GM18511 (cell line): Measurements from ENCODE around the gene MLX.
A peak's percentile ranks its signal among the peaks of the same experiment; 100 is the strongest.

ENCODE experiments used
- ATAC-seq: cut with Tn5 transposase; IDR thresholded peaks from one replicate; pipeline ENCODE4 v1.9.1; 2021; ENCODE audit warnings: mild to moderate bottlenecking, moderate library complexity; ENCODE audit not compliant: unreplicated experiment

Gene MLX, protein sequence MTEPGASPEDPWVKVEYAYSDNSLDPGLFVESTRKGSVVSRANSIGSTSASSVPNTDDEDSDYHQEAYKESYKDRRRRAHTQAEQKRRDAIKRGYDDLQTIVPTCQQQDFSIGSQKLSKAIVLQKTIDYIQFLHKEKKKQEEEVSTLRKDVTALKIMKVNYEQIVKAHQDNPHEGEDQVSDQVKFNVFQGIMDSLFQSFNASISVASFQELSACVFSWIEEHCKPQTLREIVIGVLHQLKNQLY

DNA sequence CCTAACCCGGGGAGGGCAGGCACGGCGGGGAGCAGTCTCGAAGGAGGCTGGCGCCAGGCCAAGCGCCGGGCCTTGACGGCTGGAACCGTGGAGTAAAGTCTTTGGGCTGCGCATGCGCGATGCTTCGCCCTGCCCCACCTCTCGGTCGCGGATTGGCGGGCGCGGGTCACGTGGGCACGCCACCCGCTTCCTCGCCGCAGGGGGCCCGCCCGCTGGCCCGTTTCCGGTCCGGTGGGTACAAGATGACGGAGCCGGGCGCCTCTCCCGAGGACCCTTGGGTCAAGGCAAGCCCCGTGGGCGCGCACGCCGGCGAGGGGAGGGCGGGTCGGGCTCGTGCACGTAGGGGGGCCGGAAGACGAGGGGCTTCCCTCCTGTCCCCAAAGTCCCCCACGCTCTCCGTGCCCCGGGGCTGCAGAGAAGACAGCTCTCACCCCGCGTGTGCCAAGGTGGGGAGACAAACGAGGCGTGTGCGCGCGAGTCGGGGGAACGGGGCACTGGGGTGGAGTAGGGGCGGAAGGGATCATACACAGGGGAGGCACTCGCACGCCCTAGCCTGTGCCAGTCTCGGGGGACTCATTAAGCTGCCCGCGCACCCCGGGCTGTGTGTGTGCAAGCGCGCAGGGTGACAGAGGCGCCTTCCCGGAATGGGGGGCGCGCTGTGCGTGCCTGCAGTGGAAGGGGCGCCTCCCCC lies at the start of gene MLX:
TSS of gene MLX (plus strand) at position 218 of the 691 bp plus-strand sequence. CDS start at position 243, 25 bp downstream.
- no peak for ATAC-seq

DNA sequence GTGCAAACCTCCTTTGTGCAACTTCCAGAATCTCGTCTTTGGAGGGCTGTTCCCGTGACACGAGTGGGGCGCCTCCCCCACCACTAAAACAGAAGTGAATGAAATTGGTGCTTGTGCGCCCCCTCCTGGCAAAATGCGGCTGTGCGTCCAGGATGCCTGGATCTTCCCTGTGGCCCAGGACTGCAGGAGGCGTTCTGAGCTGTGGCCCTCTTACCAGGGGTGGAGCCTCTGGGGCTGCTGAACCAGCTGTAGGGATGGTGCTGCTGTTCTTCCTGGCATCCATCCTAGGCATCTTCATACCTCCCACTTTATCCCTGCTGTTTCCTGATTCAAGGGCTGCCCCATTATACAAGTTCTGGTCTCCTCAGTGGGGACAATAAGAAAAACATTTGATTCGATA lies 49.4 kb upstream of the MLX start:
- no peak for ATAC-seq

DNA sequence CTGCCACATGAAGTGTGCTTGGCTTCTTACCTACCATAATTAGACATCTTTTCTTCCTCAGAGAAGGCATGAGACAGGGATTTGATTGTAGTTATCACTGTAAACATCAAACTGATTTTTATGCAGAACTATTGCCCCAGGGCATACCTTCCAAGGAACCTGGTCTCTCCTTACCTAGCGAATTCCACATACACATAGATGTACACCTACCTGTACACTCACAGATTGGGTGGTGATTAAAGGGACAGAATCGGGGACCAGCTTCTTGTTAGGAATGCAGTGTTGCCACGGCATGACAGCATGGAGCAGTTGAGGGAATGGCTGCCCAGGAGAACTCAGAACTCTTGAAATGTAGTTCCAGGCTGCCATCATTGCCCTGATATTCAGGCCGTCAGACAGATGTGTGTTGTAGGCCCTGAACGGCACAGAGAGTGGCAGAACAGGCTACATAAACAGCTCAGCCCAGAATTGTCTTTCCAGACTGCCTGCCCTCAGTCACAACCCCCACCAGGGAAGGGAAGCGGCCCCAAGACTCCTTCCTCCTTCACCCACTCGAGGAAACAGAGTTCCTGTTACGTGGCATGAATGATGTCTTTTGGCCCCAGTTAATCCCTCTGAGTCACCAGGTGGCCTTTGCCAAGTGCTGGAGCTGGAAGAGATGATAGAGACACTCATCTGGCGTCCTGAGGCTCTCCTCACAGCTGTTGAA lies 48.7 kb upstream of the MLX start:
- no peak for ATAC-seq

DNA sequence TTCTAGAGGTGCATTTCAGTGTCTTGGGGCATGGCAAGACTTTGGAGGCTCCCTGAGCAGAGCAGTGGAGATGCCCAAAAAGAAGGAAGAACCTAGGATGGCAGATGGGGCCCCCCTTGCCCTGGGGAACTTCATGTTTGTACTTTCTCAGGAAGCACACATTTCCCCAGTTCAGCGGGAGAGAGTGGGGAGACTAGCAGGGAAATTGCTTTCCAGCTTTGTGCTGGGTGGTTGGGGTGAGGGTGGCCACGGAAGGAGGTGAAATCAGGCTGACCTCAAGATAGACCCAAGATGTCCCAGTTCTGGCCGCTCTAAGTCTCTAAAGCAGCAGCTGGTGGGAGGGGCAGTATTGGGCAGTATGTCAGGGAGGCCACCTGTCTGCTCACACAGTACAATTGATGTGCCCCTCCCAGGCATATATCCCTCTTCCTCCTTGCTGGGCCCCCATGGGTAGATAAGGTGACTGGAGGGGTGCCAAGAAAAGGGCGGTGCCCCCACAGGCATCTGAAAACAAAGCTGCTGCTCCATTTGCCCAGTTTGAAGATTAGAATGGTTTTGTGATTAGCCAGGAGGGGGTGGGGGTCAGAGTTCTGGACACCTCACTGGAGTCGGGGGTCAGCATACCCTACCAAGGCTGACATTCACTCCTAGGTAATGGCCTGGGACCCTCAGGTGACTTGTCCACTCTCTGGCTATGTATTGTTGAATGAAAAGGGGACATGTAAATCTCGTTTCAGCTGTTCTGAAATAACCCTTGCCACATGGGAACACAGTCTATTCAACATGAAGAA lies 48.0 kb upstream of the MLX start:
- ATAC-seq, result no peak

DNA sequence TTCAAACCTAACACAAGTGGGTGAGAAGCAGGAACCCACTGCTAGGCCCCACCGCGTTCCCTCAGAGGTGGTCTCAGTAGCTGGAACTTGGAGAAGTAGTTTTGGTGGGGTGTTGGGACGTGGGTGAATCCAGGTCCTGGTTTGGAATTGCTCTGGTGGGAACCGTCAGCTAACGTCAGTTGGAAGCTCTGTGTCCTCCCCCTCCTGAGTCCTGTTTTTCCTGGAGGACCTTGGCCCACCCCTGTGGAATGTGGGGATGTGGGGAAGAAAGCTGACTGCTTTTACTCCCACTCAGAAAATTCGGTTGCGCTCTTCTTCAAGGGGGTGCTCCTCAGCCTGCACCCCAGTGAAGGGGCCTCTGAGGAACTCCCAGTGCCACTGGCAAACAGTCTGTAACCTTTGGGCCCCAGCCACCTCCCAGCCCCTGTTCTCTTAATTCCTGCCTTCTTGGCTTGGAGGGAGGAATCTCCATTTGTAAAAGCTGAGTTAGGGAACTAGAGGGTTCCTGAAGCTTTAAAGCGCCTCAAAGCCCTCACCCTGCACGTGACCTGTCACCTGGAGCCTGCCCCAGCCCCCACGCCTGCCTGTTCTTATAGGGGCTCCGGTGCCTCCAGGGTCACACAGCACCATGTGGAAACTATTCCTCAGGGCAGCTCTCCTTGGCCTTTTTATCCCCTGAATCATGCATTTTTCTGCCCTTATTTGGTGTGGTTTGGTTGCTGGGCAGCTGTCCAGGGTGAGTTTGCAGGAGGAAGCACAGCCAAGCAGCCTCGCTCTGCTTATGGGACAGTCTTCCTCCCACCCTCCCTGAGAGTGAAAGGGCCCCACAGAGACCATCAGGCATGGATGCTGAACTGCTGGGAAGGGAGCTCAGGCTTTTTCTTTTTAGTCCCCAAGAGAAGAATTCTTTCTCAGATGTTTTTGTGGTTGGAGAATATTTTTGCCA lies 47.1 kb upstream of the MLX start:
- ATAC-seq, result no peak

DNA sequence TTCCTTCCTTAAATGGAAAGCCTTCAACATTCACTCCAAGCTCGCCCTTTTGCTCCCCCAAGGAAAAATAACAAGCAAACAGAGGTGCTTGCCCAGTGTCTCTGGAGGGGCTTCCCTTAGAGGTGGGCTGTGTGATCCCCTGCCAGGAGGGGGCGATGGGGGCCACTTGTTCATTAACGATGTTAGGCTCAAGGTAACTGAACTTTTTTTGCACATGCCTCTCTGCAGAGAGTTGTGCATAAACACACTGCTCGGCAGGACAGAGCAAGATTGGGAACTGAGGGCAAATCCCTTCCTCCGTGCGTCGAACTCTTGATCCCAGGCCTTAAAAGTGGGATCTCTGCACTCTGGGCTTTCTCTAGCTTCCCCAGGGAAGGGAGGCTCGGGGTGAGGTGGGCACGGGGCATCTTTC lies 46.4 kb upstream of the MLX start:
- ATAC-seq, result no peak

DNA sequence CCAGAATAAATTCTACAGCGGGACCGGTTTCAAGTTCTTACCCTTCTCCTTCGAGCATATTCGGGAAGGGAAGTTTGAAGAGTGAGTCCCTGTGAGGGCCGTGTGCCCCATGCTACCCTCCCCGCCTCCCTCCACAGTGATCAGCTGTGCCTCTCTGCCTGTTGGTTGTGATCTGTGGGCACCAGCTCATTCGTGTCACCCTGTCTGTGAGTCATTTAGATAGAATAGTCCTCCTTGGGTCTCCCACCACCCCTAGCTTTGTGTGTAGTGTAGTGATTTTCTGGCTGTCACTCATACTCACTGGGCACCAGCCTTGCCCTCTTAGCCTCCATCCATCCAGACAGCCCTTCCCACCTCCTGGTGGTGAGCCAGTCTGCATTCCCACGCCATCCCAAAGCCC lies 45.9 kb upstream of the MLX start:
- no peak for ATAC-seq

DNA sequence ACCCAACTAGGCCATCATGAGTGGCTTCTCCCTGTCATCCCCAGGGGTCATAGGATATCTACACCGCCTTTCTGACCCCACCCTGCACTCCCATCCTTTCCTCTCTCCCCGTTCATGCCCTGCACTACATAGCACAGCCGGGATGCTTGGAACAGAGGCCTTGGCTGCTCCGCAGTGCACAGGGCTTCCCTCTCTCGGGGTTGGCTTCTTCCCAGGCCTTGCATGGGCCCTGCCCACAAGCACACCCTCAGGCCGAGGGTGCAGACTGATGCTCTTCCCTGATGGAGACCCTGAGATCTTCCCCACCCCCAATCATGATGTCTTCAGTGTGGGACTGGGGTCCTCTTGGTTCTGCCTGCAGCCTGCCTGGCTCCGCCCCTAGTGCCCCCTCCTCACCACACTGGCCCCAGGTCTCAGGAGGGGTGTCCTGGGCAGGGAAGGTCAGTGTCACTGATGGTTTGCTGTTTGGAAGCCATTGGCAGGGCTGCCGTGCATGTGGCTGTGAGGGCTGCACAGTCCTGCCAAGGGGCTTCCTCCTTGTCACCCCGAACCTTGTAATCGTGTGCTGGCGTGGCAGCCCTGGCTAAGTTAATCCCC lies 45.1 kb upstream of the MLX start:
- ATAC-seq, result no peak

DNA sequence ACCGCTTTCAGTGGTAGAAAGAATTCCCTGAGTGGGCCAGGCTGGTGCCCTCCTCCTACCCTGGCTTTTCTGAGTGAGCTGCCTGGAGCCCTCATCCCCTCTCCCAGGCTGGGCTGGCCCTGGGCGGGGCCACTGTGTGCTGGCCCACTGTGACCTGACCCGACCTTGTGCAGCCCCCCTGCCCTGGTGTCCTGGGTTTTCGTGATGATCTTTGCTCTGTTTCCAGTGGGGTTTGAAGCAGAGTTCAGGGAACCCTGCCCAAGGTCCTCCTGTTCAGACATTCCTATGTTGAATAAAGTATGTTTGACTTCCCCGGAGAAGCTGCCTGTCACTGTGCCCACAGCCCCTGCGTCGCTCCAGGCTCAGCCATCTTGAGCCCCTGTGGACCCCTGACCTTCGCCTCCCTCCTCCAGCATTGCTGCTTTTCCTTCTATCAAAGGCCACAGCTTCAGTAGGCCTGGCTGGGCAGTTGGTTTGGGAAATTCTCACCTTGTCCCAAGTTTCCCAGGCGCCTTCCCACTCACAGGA lies 44.6 kb upstream of the MLX start:
- no peak for ATAC-seq

DNA sequence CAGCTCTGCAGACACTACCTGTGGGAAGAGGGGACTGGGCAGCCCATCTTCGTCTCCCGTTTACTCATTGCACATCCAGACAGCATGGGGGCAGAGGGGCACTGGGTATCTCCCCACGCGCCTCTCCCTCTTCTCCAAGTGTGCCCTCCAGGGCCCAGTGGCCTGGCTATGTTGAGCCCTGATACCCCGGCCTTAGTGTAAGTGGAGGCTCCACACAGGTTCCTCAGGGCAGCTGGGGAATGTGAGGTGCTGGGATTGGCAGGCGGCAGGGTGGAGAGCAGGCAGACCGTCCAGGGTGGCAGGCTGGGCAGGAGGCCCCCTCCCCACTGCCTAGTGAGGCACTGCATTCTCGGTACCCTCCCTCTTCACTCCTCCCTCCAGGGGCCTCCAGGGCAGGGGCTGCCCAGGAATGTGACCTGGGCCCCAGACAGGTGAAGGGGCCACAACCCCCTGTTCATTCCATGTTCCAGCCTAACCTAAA lies 44.1 kb upstream of the MLX start:
- no peak for ATAC-seq

DNA sequence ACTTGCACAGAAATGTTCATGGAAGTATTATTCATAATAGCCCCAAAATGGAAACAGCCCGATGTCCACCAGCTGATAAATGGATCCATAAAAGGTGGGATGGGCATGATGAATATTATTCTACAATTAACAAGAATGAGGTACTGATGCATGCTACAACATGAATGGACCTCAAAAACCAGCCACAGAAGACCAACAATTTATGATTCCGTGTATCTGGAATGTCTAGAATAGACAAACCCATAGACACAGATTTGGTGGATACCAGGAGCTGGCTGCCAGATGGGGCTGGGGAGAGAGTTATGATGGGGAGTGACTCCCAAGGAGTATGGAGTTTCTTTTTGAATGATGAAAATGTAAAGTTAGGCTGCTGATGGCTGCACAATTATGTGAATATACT lies 41.7 kb upstream of the MLX start:
- ATAC-seq, result no peak

DNA sequence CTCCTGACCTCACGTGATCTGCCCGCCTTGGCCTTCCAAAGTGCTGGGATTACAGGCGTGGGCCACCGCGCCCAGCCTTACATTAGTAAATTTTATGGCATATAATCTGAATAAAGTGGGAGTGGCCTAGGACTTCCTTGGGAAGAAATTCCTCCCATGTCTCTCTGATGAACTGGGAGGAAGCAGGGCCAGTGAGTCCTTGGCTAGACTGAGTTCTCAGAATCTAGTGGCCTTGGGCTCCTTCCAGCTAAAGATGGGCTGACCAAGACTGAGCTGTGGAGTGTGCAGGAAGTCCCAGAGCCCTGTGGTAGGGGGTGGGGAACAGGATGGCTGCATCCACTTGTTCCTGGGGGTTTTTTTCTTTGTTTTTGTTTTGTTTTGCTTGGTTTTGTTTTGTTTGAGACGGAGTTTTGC lies 40.9 kb upstream of the MLX start:
- no peak for ATAC-seq

DNA sequence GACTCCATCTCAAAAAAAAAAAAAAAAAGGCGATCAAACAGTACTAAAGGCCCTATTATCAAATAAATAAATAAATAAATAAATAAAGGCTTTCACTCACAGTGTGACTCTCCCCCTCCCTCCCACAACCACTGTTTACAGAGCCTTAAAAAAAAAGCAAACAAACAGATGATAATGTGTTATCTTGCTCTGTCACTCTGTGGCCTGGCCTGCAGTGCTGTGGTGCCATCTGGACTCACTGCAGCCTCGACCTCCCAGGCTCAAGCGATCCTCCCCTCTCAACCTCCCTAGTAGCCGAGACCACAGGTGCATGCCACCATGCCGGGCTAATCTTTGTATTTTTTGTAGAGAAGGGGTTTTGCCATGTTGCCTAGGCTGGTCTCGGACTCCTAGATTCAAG lies 39.0 kb upstream of the MLX start:
- no peak for ATAC-seq

DNA sequence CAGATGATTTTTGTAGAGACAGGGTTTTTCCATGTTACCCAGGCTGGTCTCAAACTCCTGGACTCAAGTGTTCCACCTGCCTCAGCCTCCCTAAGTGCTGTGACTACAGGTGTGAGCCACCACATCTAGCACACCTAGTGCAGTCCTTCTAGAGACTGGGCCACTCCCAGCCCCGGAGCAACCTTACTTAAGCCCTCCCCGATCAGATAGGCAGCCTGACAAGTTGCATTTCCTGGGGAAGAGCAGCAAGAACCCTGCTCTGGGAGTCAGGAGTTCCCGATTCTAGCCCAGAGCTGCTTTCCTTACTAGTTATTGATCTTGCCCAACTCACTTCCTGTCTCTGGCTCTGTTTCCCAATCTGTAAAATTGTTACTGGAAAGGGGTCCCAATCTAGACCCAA lies 37.8 kb upstream of the MLX start:
- no peak for ATAC-seq

DNA sequence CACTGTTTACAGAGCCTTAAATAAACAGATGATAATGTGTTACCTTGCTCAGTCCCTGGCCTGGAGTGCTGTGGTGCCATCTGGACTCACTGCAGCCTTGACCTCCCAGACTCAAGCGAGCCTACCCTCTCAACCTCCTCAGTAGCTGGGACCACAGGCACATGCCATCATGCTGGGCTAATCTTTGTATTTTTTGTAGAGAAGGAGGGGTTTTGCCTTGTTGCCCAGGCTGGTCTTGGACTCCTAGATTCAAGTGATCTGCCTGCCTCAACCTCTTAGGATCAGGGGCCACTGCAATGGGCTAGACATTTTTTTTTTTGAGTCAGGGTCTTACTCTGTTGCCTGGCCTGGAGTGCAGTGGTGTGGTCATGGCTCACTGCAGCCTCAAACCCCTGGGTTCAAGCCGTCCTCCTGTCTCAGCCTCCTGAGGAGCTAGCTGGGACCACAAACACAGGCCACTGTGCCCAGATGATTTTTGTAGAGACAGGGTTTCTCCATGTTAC lies 35.9 kb upstream of the MLX start:
- no peak for ATAC-seq

DNA sequence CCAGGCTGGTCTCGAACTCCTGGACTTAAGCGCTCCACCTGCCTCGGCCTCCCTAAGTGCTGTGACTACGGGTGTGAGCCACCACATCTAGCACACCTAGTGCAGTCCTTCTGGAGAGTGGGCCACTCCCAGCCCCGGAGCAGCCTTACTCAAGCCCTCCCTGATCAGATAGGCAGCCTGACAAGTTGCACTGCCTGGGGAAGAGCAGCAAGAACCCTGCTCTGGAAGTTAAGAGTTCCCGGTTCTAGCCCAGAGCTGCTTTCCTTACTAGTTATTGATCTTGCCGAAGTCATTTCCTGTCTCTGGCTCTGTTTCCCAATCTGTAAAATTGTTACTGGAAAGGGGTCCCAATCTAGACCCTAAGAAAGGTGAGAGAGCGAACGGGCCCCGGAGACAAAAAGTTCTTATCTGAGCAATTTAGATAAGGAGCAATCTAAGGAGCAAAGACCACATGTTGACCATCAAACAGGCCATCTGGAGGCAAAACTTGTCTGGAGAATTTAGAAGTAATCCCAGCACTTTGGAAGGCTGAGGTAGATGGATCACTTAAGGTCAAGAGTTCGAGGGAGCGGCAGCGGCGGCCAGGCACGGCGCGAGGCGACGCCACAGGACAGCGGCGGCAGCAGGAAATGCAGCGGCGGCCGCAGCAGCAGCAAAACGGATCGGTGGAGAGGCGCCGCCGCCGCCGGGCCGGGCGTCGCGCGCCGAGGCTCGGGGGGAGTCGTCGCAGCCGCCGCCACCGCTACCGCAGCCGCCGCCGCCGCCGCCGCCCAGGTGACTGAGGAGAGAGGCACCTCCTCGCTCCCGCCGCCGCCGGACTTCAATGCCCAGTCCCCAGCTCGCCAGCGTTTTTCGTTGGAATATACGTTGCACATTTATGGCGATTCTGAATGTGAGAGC lies 35.2 kb upstream of the MLX start:
- no peak for ATAC-seq

DNA sequence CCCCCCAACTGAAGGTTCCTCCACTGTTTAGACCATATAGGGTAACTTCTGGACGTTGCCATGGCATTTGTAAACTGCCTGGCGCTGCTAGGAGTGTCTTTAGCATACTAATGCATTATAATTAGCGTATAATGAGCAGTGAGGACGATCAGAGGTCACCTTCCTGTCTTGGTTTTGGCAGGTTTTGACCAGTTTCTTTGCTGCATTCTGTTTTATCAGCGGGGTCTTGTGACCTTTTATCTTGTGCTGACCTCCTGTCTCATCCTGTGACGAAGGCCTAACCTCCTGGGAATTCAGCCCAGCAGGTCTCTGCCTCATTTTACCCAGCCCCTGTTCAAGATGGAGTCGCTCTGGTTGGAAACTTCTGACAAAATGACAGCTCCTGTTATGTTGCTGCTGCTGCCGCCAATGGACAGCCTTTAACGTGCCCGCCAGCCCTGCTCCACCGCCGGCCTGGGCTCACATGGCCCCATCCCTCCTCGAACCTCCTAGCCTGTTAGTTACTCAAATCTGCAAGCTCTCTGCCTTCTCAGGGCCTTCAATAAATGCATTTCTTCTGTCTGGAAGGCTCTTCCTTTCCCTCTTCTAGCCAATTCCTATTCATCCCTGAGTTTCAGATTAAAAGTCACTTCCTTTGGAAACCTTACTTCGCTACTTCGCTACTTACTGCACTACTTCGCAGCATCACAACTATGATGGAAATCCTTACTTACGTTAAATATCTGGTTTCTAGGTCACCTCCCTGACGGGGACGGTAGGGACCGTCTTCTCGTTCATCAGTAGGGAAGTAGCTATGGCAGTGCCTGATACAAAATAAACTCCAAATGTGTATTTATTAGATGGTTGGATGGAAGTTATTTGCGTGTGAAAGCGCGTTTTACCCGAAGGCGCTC lies 31.5 kb upstream of the MLX start:
- peak; percentile 12 for ATAC-seq
